ENCODE results near the gene ESYT1. TPM values are rescaled to one million over a fixed set of nuclear protein-coding genes. Genes with fewer than 3 reads are reported as not detected.

Gene ESYT1
- total and polyA plus RNA-seq, 9 of the 15 experiments (the other 6 are each of a cell fraction or from before 2014, with no cell fraction given), result 132 to 420 (median 164) TPM

GRCh38 chr12:56116267-56117081 lies 11.6 kb upstream of the ESYT1 start, which contains the start of gene RPL41 (continued):
- TF ChIP-seq HMBOX1 (IDR thresholded peaks at IDR 0.05) (peak; percentile 69), ZNF830 (CRISPR knock-in tag; IDR thresholded peaks at IDR 0.05) (peak; percentile 40; the same call in 1 of the 2 replicates), POLR2AphosphoS5 (IDR thresholded peaks at IDR 0.05; ENCODE audit: control insufficient read depth, insufficient read depth, low read depth, low read length) (peak; percentile 99), PHB (CRISPR knock-in tag; IDR thresholded peaks at IDR 0.05) (peak; percentile 52; the same call in 1 of the 2 replicates), PML (IDR thresholded peaks at IDR 0.05; ENCODE audit: low read length) (peak; percentile 97), ATF2 (CRISPR knock-in tag; IDR thresholded peaks at IDR 0.05) (no peak), ESRRB (CRISPR knock-in tag; IDR thresholded peaks at IDR 0.05; ENCODE audit: borderline replicate concordance) (no peak), DPF2 (IDR thresholded peaks at IDR 0.05) (no peak; the same call in 1 of the 2 replicates), CHCHD3 (CRISPR knock-in tag; IDR thresholded peaks at IDR 0.05) (peak; percentile 47; the same call in 1 of the 2 replicates), TRIM24 (IDR thresholded peaks at IDR 0.05) (peak in 1 of 2 experiments; percentile 24; a peak in 2 of 4 replicates), ZBTB11 (CRISPR knock-in tag; IDR thresholded peaks at IDR 0.05) (peak in 2 of 3 experiments; percentile 38 to 95; a peak in 3 of 6 replicates), XRCC4 (IDR thresholded peaks at IDR 0.05; ENCODE audit: extremely low read depth, insufficient read depth, insufficient read length) (no peak), XRCC3 (IDR thresholded peaks at IDR 0.05) (no peak), FOSL1 (tag; conservative IDR thresholded peaks at IDR 0.05) (peak; percentile 40; the same call in 1 of the 2 replicates), TEAD2 (tag; IDR thresholded peaks at IDR 0.05) (no peak), MAZ (CRISPR knock-in tag; conservative IDR thresholded peaks at IDR 0.05 in 1 of 2, IDR thresholded peaks at IDR 0.05 in 1 of 2) (peak; percentile 43 to 87), ZNF224 (CRISPR knock-in tag; IDR thresholded peaks at IDR 0.05) (no peak), FUS (optimal IDR thresholded peaks at IDR 0.05; ENCODE audit: low read depth, low read length) (no peak), RBBP5 (IDR thresholded peaks at IDR 0.05; ENCODE audit: borderline replicate concordance, insufficient read depth, low read length, poor library complexity, severe bottlenecking) (peak; percentile 98), ZNF324 (CRISPR knock-in tag; IDR thresholded peaks at IDR 0.05) (no peak)
- TF ChIP-seq, protein P1, sequence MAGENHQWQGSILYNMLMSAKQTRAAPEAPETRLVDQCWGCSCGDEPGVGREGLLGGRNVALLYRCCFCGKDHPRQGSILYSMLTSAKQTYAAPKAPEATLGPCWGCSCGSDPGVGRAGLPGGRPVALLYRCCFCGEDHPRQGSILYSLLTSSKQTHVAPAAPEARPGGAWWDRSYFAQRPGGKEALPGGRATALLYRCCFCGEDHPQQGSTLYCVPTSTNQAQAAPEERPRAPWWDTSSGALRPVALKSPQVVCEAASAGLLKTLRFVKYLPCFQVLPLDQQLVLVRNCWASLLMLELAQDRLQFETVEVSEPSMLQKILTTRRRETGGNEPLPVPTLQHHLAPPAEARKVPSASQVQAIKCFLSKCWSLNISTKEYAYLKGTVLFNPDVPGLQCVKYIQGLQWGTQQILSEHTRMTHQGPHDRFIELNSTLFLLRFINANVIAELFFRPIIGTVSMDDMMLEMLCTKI (IDR thresholded peaks at IDR 0.05; ENCODE audit: partially characterized antibody), result no peak

All from K562 (cell line).